ENCODE results near the gene TMEM41A.

GRCh38 chr3:185532901-185533300 lies 34.1 kb upstream of the TMEM41A start:
- no peak for TF ChIP-seq POLR2A (IDR thresholded peaks at IDR 0.05; ENCODE audit: low read length)
- no peak for TF ChIP-seq GATA1 (IDR thresholded peaks at IDR 0.05; ENCODE audit: low read depth, low read length)
